ENCODE measurements around the gene TMSB15B.

DNA sequence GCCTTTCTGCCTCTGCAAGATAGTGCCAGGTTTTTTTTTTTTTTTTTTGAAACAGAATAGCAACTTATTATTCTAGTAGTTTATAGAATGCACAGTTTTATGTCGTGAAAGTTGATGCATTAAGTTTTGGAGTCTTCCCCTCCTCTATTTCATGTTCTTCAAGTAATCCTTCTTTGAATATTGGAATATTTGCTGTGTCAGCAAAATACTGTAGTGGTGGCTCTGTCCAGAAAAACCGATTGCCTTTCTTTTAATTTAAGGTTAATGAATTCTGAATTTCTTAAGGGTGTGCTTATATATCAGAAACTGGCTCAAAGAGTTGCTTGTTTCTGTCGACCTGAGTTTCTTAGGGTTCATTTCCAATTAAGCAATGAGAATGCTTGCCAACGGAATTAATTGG, 34.8 kb upstream of the TMSB15B start:
- TF ChIP-seq, protein P1, sequence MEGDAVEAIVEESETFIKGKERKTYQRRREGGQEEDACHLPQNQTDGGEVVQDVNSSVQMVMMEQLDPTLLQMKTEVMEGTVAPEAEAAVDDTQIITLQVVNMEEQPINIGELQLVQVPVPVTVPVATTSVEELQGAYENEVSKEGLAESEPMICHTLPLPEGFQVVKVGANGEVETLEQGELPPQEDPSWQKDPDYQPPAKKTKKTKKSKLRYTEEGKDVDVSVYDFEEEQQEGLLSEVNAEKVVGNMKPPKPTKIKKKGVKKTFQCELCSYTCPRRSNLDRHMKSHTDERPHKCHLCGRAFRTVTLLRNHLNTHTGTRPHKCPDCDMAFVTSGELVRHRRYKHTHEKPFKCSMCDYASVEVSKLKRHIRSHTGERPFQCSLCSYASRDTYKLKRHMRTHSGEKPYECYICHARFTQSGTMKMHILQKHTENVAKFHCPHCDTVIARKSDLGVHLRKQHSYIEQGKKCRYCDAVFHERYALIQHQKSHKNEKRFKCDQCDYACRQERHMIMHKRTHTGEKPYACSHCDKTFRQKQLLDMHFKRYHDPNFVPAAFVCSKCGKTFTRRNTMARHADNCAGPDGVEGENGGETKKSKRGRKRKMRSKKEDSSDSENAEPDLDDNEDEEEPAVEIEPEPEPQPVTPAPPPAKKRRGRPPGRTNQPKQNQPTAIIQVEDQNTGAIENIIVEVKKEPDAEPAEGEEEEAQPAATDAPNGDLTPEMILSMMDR (IDR thresholded peaks at IDR 0.05; ENCODE audit: poor library complexity, severe bottlenecking): no peak
- TF ChIP-seq TAF1 (IDR thresholded peaks at IDR 0.05; ENCODE audit: low read depth) (no peak), EZH2 (IDR thresholded peaks at IDR 0.05; ENCODE audit: borderline replicate concordance, insufficient read depth, low read length, poor library complexity, severe bottlenecking) (no peak), RAD21 (conservative IDR thresholded peaks at IDR 0.05) (no peak)

Data from neural cell (in vitro differentiated cells).